Stomach (tissue), 4 donors: ENCODE data around the gene IPCEF1.

Experiments used
- EP300 ChIP-seq: sonication (generic); formaldehyde crosslinking; IDR thresholded peaks from one replicate; pipeline ENCODE4 v1.6.1; 2017; ENCODE audit warnings: antibody characterized with exemption
- POLR2A ChIP-seq, 4 donors: fragments of 450-650 bp; IDR thresholded peaks; one replicate each; pipeline ENCODE4 v1.6.1; 2016; ENCODE audit warnings: antibody characterized with exemption in 4 of 4, control low read depth in 2 of 4, mild to moderate bottlenecking in 1 of 4, moderate library complexity in 1 of 4
- POLR2AphosphoS5 ChIP-seq, 3 donors: sonication (generic); formaldehyde crosslinking; IDR thresholded peaks; one replicate each; pipeline ENCODE4 v1.6.1; 2016; ENCODE audit warnings: antibody characterized with exemption in 3 of 3
- TF ChIP-seq, protein P1 (sequence below), 7 experiments: fragments of 450-650 bp in 4 of 7; fragments of 200-600 bp in 3 of 7; sonication (generic) in 3 of 7; IDR thresholded peaks; one replicate each; pipeline ENCODE4 v1.5.1; 2016 to 2019; ENCODE audit warnings: antibody characterized with exemption in 7 of 7, control low read depth in 2 of 7, mild to moderate bottlenecking in 1 of 7

DNA sequence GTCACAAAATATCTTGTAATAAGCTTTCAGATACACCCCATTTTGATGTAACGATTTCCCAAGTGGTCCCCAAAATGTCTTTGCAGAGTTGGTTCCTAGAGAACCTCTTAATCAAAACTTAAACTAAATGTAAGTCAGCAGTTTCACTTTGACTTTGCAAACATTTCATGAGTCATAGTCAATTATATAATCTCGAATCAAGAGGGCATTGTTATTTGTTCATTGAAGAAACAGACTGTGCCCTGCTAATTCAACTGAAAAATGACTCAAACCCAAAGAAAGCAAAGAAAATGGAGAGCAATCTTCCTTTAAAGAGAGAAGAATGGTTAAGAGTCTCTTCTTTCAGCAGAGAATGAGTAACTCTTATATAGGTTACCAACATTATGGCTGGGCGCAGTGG is 58.3 kb downstream of the IPCEF1 start:
- TF ChIP-seq, protein P1, sequence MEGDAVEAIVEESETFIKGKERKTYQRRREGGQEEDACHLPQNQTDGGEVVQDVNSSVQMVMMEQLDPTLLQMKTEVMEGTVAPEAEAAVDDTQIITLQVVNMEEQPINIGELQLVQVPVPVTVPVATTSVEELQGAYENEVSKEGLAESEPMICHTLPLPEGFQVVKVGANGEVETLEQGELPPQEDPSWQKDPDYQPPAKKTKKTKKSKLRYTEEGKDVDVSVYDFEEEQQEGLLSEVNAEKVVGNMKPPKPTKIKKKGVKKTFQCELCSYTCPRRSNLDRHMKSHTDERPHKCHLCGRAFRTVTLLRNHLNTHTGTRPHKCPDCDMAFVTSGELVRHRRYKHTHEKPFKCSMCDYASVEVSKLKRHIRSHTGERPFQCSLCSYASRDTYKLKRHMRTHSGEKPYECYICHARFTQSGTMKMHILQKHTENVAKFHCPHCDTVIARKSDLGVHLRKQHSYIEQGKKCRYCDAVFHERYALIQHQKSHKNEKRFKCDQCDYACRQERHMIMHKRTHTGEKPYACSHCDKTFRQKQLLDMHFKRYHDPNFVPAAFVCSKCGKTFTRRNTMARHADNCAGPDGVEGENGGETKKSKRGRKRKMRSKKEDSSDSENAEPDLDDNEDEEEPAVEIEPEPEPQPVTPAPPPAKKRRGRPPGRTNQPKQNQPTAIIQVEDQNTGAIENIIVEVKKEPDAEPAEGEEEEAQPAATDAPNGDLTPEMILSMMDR (IDR thresholded peaks at IDR 0.05): no peak
- TF ChIP-seq POLR2A (IDR thresholded peaks at IDR 0.05) (no peak), EP300 (no peak), POLR2AphosphoS5 (IDR thresholded peaks at IDR 0.05) (no peak)
